Ishikawa (cell line): Measurements from ENCODE around the gene ITGB8.

ENCODE experiments used
- CEBPB ChIP-seq: IDR thresholded peaks from 2 replicates; pipeline ENCODE4 v1.6.1; 2012
- CREB1 ChIP-seq: IDR thresholded peaks from 2 replicates; pipeline ENCODE4 v1.6.1; 2012; ENCODE audit warnings: low read depth
- EGR1 ChIP-seq: IDR thresholded peaks from 2 replicates; pipeline ENCODE4 v1.6.1; 2012
- EP300 ChIP-seq: IDR thresholded peaks from 2 replicates; pipeline ENCODE4 v1.6.1; 2012; ENCODE audit warnings: borderline replicate concordance
- FOXM1 ChIP-seq: IDR thresholded peaks from 2 replicates; pipeline ENCODE4 v1.6.1; 2012; ENCODE audit warnings: low read depth, borderline replicate concordance
- MAX ChIP-seq: IDR thresholded peaks from 2 replicates; pipeline ENCODE4 v1.6.1; 2012
- NFIC ChIP-seq: IDR thresholded peaks from 2 replicates; pipeline ENCODE4 v1.6.1; 2012
- RAD21 ChIP-seq: IDR thresholded peaks from 2 replicates; pipeline ENCODE4 v1.6.1; 2012; ENCODE audit warnings: low read depth
- REST ChIP-seq: IDR thresholded peaks from 2 replicates; pipeline ENCODE4 v1.6.1; 2012; ENCODE audit warnings: low read depth, mild to moderate bottlenecking
- TAF1 ChIP-seq: IDR thresholded peaks from 2 replicates; pipeline ENCODE4 v1.6.1; 2012; ENCODE audit warnings: low read depth, mild to moderate bottlenecking
- TCF12 ChIP-seq: IDR thresholded peaks from 2 replicates; pipeline ENCODE4 v1.6.1; 2012; ENCODE audit warnings: low read depth
- TEAD4 ChIP-seq: IDR thresholded peaks from 2 replicates; pipeline ENCODE4 v1.6.1; 2012
- USF1 ChIP-seq: IDR thresholded peaks from 2 replicates; pipeline ENCODE4 v1.6.1; 2012
- YY1 ChIP-seq: IDR thresholded peaks from 2 replicates; pipeline ENCODE4 v1.6.1; 2012; ENCODE audit warnings: low read depth
- ZBTB7A ChIP-seq: IDR thresholded peaks from 2 replicates; pipeline ENCODE4 v1.6.1; 2012; ENCODE audit warnings: low read depth

Gene ITGB8

GRCh38 chr7:20344396-20344795 lies 13.7 kb downstream of the ITGB8 start:
- TF ChIP-seq YY1 = no peak
- TF ChIP-seq TCF12 = no peak
- no peak for TF ChIP-seq FOXM1

GRCh38 chr7:20346577-20346976 lies 15.9 kb downstream of the ITGB8 start:
- TF ChIP-seq MAX (no peak), RAD21 (no peak), YY1 (no peak), FOXM1 (no peak)

GRCh38 chr7:20347680-20348079 lies 17.0 kb downstream of the ITGB8 start:
- TF ChIP-seq EGR1 (no peak), CREB1 (no peak)

- TF ChIP-seq USF1 = no peak
- peak; percentile 81 for TF ChIP-seq REST
- no peak for TF ChIP-seq CEBPB
Observed at GRCh38 chr7:20348125-20348807, 17.6 kb downstream of the ITGB8 start.

- TF ChIP-seq CREB1 = no peak
- no peak for TF ChIP-seq TEAD4
- TF ChIP-seq EP300 = no peak
- no peak for TF ChIP-seq NFIC
- TF ChIP-seq ZBTB7A = no peak
- no peak for TF ChIP-seq FOXM1
- no peak for TF ChIP-seq TAF1
- no peak for TF ChIP-seq RAD21
- no peak for TF ChIP-seq CEBPB
- no peak for TF ChIP-seq EGR1
- no peak for TF ChIP-seq YY1
- no peak for TF ChIP-seq REST
- no peak for TF ChIP-seq TCF12
- no peak for TF ChIP-seq USF1
- TF ChIP-seq MAX = no peak
Observed at GRCh38 chr7:20350518-20350951, 19.8 kb downstream of the ITGB8 start.

- TF ChIP-seq RAD21 = no peak
- TF ChIP-seq NFIC = peak; percentile 73
Observed at GRCh38 chr7:20350996-20351692, 20.4 kb downstream of the ITGB8 start.

GRCh38 chr7:20351901-20352300 lies 21.2 kb downstream of the ITGB8 start:
- TF ChIP-seq USF1 = 0 out of 2 replicates have a peak, but pooled peaks have one; percentile 9
- TF ChIP-seq CREB1 = no peak
- TF ChIP-seq MAX = no peak; the same call in 1 of the 2 replicates
- TF ChIP-seq REST = no peak
- peak; percentile 68; the same call in 1 of the 2 replicates for TF ChIP-seq NFIC
- TF ChIP-seq TCF12 = no peak; the same call in 1 of the 2 replicates
- TF ChIP-seq CEBPB = no peak
- no peak for TF ChIP-seq EGR1
- peak; percentile 64; the same call in 1 of the 2 replicates for TF ChIP-seq EP300
- no peak for TF ChIP-seq TAF1
- peak; percentile 81 for TF ChIP-seq TEAD4
- peak; percentile 72; the same call in 1 of the 2 replicates for TF ChIP-seq FOXM1
